T-cell (primary cell): ENCODE measurements around the gene METAP2. TPM values are rescaled to one million over a fixed set of nuclear protein-coding genes. Genes with fewer than 3 reads are reported as not detected.
A peak's percentile ranks its signal among the peaks of the same experiment; 100 is the strongest.

Experiments used
- ATAC-seq, 4 experiments: fragments of 200-7000 bp in 3 of 4; fragments of 150-1000 bp in 1 of 4; cut with Tn5 transposase; replicated peaks in 1 of 4; 1 replicate in 3 of 4; 2 replicates in 1 of 4; pipeline ENCODE4 v1.10.0; 2021; ENCODE audit warnings: moderate library complexity in 3 of 4, mild to moderate bottlenecking in 2 of 4, moderate number of reproducible peaks in 1 of 4
- CTCF ChIA-PET, 2 donors: fragments of 300-600 bp; sonication (Branson Sonifier 250); formaldehyde crosslinking; loops; one replicate each; lab custom pipeline; 2022; ENCODE audit warnings: antibody characterized with exemption in 2 of 2; lab: Charles Lee
- POLR2A ChIA-PET, 2 donors: fragments of 300-600 bp; sonication (Branson Sonifier 250); formaldehyde crosslinking; loops; one replicate each; lab custom pipeline; 2022; ENCODE audit warnings: antibody characterized with exemption in 2 of 2; lab: Charles Lee
- DNase-seq, 35 experiments: peaks; one replicate each; pipeline versions ENCODE4 v3.0.0 to v3.0.0-alpha.2; 2013 to 2023
- H3K27ac ChIP-seq: one replicate; pipeline ENCODE4 v1.5.1; 2013; ENCODE audit warnings: low read length
- H3K27me3 ChIP-seq, 2 experiments: replicated peaks in 1 of 2; 1 replicate in 1 of 2; 2 replicates in 1 of 2; pipeline versions ENCODE4 v1.6.1 to v1.7.0; 2013; ENCODE audit warnings: low read length in 1 of 2, mixed read lengths in 1 of 2; ENCODE audit not compliant: control insufficient read depth in 2 of 2, insufficient read depth in 2 of 2; ENCODE audit errors: extremely low read depth in 1 of 2
- H3K36me3 ChIP-seq, 2 donors: 1 replicate in 1 of 2; 2 replicates in 1 of 2; pipeline versions ENCODE4 v1.6.1 to v1.7.0; 2013; ENCODE audit warnings: low read length in 1 of 2; ENCODE audit not compliant: control insufficient read depth in 2 of 2, insufficient read depth in 1 of 2; ENCODE audit errors: extremely low read depth in 1 of 2
- H3K4me1 ChIP-seq, 2 experiments: 1 replicate in 1 of 2; 2 replicates in 1 of 2; pipeline versions ENCODE4 v1.6.1 to v1.7.0; 2013; ENCODE audit warnings: low read length in 2 of 2, mixed read lengths in 1 of 2; ENCODE audit not compliant: insufficient read depth in 2 of 2, control insufficient read depth in 1 of 2; ENCODE audit errors: extremely low read depth in 1 of 2
- H3K4me3 ChIP-seq, 2 donors: 1 replicate in 1 of 2; 2 replicates in 1 of 2; pipeline versions ENCODE4 v1.5.1 to v1.7.0; 2013; ENCODE audit warnings: mild to moderate bottlenecking in 2 of 2, low read length in 1 of 2, moderate library complexity in 1 of 2; ENCODE audit not compliant: control insufficient read depth in 1 of 2; ENCODE audit errors: extremely low read depth in 1 of 2
- H3K9me3 ChIP-seq: 2 replicates; pipeline ENCODE4 v1.7.0; 2013
- H3K27ac Mint-ChIP-seq, 2 donors: one replicate each; pipeline ENCODE4 v1.8.0; 2020 to 2021; ENCODE audit warnings: mild to moderate bottlenecking in 2 of 2, mixed read lengths in 2 of 2
- H3K27me3 Mint-ChIP-seq, 2 donors: one replicate each; pipeline ENCODE4 v1.8.0; 2021 to 2022; ENCODE audit warnings: mixed read lengths in 2 of 2
- H3K36me3 Mint-ChIP-seq: one replicate; pipeline ENCODE4 v1.8.0; 2021; ENCODE audit warnings: mixed read lengths
- H3K4me1 Mint-ChIP-seq, 3 donors: one replicate each; pipeline ENCODE4 v1.8.0; 2020 to 2022; ENCODE audit warnings: mixed read lengths in 3 of 3, mild to moderate bottlenecking in 1 of 3
- H3K4me3 Mint-ChIP-seq, 3 donors: one replicate each; pipeline ENCODE4 v1.8.0; 2020 to 2022; ENCODE audit warnings: mild to moderate bottlenecking in 3 of 3, mixed read lengths in 3 of 3, moderate library complexity in 3 of 3
- H3K9me3 Mint-ChIP-seq, 3 donors: one replicate each; pipeline ENCODE4 v1.8.0; 2020 to 2022; ENCODE audit warnings: mixed read lengths in 3 of 3
- WGBS: methylation state at CpG from one replicate; pipeline ENCODE4 v1.1.5; 2013; ENCODE audit warnings: missing lambda C conversion rate; ENCODE audit not compliant: insufficient coverage; 5-methylcytosine and 5-hydroxymethylcytosine counted together
- total RNA-seq, 35 experiments: library from RNA in 6 of 35; stranded (reverse) in 6 of 35; fragments of 120-200 nt in 1 of 35; gene quantifications; one replicate each; pipeline versions ENCODE4 v1.2.1 to v1.2.4 and lab custom pipeline; 2013 to 2026

METAP2 gene
- total RNA-seq, 5 donors from 2014 or later (not counting 1 experiment from before 2014, with no cell fraction given): 47.7 to 55.6 (median 51.4) TPM

DNA sequence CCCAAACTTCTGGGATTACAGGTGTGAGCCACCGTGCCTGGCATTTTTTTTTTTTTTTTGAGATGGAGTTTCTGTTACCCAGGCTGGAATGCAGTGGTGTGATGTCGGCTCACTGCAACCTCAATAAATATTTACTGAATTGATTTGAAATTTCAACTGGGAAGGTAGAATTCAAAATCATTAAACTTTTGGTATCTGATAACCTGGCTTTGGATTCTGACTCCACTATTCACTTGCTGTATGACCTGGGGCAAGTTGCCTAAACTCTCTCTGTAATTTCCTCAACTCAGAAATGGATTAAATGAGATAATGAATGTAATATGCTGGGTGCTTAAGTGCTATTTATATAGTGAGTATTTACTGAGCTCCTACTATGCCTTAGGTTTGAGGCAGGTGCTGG lies 8.7 kb upstream of the METAP2 start:
- H3K27me3 Mint-ChIP-seq: no peaks in the 10 kb centered on the region
- H3K9me3 Mint-ChIP-seq: no peaks in the 10 kb centered on the region
- WGBS: no CpG with 5 or more reads among the region's 2 CpGs
- Histone ChIP-seq H3K27ac (no peak overlapping the region), H3K27me3 (peaks cover 0 to 3% of the 10 kb centered on the region in 2 experiments), H3K9me3 (no peaks in the 10 kb centered on the region), H3K4me3 (no peak overlapping the region), H3K4me1 (no peaks in the 10 kb centered on the region), H3K36me3 (no peaks in the 10 kb centered on the region)
- DNase-seq (no peak), ATAC-seq (no peak)
- H3K4me3 Mint-ChIP-seq: no peak overlapping the region
- H3K4me1 Mint-ChIP-seq: no peaks in the 10 kb centered on the region
- H3K36me3 Mint-ChIP-seq: no peaks in the 10 kb centered on the region
- ChIA-PET CTCF (interaction anchor here in 1 of 2 donors (0.6 kb wide), 1 partner anchor 374 kb away, joined by 3 read pairs; no protein-coding TSS in a partner anchor), POLR2A (no interaction called here)
- H3K27ac Mint-ChIP-seq: no peak overlapping the region

DNA sequence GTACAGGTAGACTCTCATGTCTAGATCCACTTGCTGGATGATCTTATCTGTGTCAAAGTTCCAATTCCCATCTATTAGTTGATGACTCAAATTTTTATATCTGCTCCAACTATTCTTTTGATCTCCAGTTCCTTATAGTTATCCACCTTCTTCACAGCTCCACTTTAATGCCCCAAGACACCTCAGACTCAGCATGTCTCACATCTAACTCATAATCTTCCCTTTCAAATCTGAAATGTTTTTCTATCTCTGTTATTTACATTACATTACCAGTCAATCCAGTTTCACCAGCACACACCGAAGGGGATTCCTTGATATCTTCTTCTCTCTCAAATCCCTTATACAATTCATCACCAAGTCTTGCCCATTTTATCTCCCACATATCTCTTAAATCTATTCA lies 3.7 kb upstream of the METAP2 start:
- Histone ChIP-seq H3K4me3 (no peak overlapping the region), H3K4me1 (peaks cover 11 to 21% of the 10 kb centered on the region in 2 experiments), H3K27ac (no peak overlapping the region), H3K27me3 (no peaks in the 10 kb centered on the region), H3K36me3 (no peaks in the 10 kb centered on the region), H3K9me3 (no peaks in the 10 kb centered on the region)
- H3K9me3 Mint-ChIP-seq: no peaks in the 10 kb centered on the region
- peaks cover 20 to 32% (median 21%) of the 10 kb centered on the region in 3 donors for H3K4me1 Mint-ChIP-seq
- H3K27ac Mint-ChIP-seq: no peak overlapping the region
- DNase-seq: no peak
- CTCF ChIA-PET: no interaction called here
- no peaks in the 10 kb centered on the region for H3K36me3 Mint-ChIP-seq
- ATAC-seq: no peak
- POLR2A ChIA-PET: no interaction called here
- no peaks in the 10 kb centered on the region for H3K27me3 Mint-ChIP-seq
- whole genome bisulfite sequencing: 93% methylated on average over 1 of the region's 1 CpG
- no peak overlapping the region for H3K4me3 Mint-ChIP-seq

DNA sequence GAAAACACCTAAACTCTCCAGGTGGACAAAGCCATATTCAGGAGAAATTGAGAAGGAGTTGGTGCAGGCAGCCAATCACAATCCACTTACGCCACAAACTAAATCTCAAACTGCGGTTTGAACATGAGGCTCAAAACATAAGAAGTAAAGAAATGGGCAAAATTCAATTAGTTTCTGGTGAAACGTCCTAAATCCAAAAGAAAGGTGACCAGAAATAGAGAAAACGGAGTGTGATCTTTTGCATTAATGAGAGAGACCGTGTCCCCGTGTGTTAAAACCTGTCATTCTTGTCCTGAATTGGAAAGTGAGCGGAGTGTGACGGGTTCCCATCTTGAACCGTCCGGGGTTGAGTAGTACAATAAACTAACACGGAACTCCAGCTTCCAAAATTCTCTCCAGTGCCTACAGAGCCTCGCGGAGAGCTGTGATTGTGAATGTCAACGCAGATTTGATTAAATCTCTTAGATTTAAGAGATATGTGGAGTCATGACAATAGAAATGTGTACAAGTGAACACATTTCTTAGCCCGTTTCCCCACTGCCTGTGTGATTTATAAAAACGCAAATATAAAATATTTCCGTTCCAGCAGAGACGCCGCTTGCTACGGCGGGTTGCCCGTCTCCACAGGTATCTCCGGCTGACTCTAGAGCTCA lies 595 bp upstream of the METAP2 start:
- ATAC-seq: peak; percentile 53 to 61 (median 56)
- peaks cover 3 to 20% of the 10 kb centered on the region in 2 donors for H3K36me3 ChIP-seq
- peak overlapping the region; percentile 67 to 81 for H3K4me3 ChIP-seq
- whole genome bisulfite sequencing: 0% methylated on average over 11 of the region's 23 CpGs
- peaks cover 12 to 23% of the 10 kb centered on the region in 2 experiments for H3K4me1 ChIP-seq
- H3K27ac ChIP-seq: peak overlapping the region; percentile 67
- peaks cover 18% of the 10 kb centered on the region for H3K36me3 Mint-ChIP-seq
- no peaks in the 10 kb centered on the region for H3K27me3 ChIP-seq
- ChIA-PET POLR2A (interaction anchor here (0.5 to 0.8 kb wide), 5 partner anchors 20 to 469 kb away, joined by 3 to 6 read pairs (median 3); no protein-coding TSS in a partner anchor), CTCF (interaction anchor here (0.6 to 2.1 kb wide), 13 partner anchors 12 to 1379 kb away, joined by 3 to 9 read pairs (median 4); partner anchors contain the start of genes NR2C1 (in 2 of the 2), CCDC38 (in 1 of the 2), FGD6 (in 1 of the 2) and VEZT (in 1 of the 2))
- no peaks in the 10 kb centered on the region for H3K9me3 Mint-ChIP-seq
- DNase-seq: peak in 28 of 35 experiments; percentile 1 to 65 (median 24)
- peaks cover 47 to 55% (median 48%) of the 10 kb centered on the region in 3 donors for H3K4me1 Mint-ChIP-seq
- no peaks in the 10 kb centered on the region for H3K27me3 Mint-ChIP-seq
- H3K27ac Mint-ChIP-seq: peak overlapping the region; percentile 99 to 100
- peak overlapping the region; percentile 96 to 100 (median 100) for H3K4me3 Mint-ChIP-seq
- no peaks in the 10 kb centered on the region for H3K9me3 ChIP-seq

DNA sequence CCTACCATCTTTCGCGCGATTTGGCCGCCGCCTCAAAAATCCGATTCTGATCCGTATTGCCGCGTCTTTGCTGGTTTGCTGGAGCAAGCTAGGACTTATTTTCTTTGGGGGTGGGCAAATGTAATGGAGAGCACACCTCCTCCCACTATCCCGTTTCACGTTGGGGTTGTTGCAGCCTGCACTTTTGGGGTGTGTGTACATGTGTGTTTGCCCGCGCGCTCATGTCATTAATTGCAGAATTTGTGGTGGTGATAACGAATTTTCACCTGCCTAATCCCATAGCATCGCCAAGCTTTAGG lies 657 bp downstream of the METAP2 start:
- WGBS: no CpG with 5 or more reads among the region's 16 CpGs
- Histone ChIP-seq H3K4me3 (peak overlapping the region; percentile 67 to 81), H3K27ac (peak overlapping the region; percentile 67), H3K36me3 (peaks cover 3 to 31% of the 10 kb centered on the region in 2 donors), H3K4me1 (peaks cover 15 to 26% of the 10 kb centered on the region in 2 experiments), H3K27me3 (no peaks in the 10 kb centered on the region), H3K9me3 (no peaks in the 10 kb centered on the region)
- ChIA-PET CTCF (interaction anchor here (0.6 to 2.1 kb wide), 4 partner anchors 257 to 573 kb away, joined by 3 to 9 read pairs (median 6); partner anchors contain the start of genes FGD6 (in 1 of the 2), NR2C1 (in 1 of the 2) and VEZT (in 1 of the 2)), POLR2A (interaction anchor here in 1 of 2 donors (0.7 to 1.0 kb wide), 2 partner anchors 14 to 19 kb away, joined by 3 read pairs; no protein-coding TSS in a partner anchor)
- ATAC-seq (no peak), DNase-seq (peak in 2 of 35 experiments; percentile 4)
- H3K4me3 Mint-ChIP-seq: peak overlapping the region; percentile 96 to 100 (median 100)
- H3K27me3 Mint-ChIP-seq: no peaks in the 10 kb centered on the region
- peak overlapping the region; percentile 99 to 100 for H3K27ac Mint-ChIP-seq
- no peaks in the 10 kb centered on the region for H3K9me3 Mint-ChIP-seq
- H3K36me3 Mint-ChIP-seq: peaks cover 22% of the 10 kb centered on the region
- H3K4me1 Mint-ChIP-seq: peaks cover 58 to 67% (median 60%) of the 10 kb centered on the region in 3 donors

DNA sequence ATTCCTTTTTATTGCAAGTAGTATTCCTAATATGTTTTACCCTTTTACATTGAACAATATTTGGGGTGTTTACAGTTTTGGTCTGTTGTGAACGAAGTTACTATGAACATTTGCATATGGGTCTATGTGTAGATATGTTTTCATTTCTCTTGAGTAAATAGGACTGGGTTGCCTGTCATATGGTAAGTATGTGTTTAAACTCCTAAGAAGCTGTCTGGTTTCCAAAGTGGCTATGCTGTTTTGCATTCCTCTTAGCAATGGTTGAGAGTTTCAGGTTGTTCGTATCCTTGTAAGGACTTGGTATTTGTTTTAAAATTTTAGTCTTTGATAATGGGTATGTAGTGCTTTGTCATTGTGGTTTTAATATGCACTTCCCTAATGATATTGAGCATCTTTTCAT lies 6.3 kb downstream of the METAP2 start:
- Mint-ChIP-seq H3K4me1 (peaks cover 63 to 74% (median 73%) of the 10 kb centered on the region in 3 donors), H3K27me3 (no peaks in the 10 kb centered on the region), H3K4me3 (peak overlapping the region in 1 of 3 donors; percentile 48), H3K36me3 (peaks cover 31% of the 10 kb centered on the region), H3K27ac (peak overlapping the region; percentile 82 to 84), H3K9me3 (no peaks in the 10 kb centered on the region)
- Histone ChIP-seq H3K27ac (no peak overlapping the region), H3K9me3 (no peaks in the 10 kb centered on the region), H3K36me3 (peaks cover 3 to 46% of the 10 kb centered on the region in 2 donors), H3K4me1 (peaks cover 12 to 20% of the 10 kb centered on the region in 2 experiments), H3K4me3 (no peak overlapping the region), H3K27me3 (no peaks in the 10 kb centered on the region)
- DNase-seq: no peak
- CTCF ChIA-PET: interaction anchor here in 1 of 2 donors (0.6 kb wide), 1 partner anchor 48 kb away, joined by 6 read pairs; no protein-coding TSS in a partner anchor
- WGBS: 83% methylated on average over 2 of the region's 2 CpGs
- ATAC-seq: no peak
- POLR2A ChIA-PET: no interaction called here

DNA sequence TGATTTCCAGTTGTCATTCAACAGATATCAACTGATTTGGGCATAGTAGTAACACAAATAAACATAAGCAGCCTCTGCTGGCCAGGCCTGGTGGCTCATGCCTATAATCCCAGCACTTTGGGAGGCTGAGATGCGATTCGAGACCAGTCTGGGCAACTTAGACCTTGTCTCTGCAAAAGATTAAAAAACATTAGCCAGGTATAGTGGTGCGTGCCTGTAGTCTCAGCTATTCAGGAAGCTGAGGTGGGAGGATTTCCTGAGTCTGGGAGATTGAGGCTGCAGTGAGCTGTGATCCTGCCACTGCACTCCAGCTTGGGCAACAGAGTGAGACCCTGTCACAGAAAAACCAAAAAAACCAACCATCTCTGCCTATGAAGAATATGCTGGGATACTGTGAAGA lies 7.1 kb downstream of the METAP2 start:
- peak; percentile 19 to 51 (median 40) for ATAC-seq
- H3K4me1 Mint-ChIP-seq: peaks cover 56 to 65% (median 64%) of the 10 kb centered on the region in 3 donors
- ChIA-PET POLR2A (interaction anchor here in 1 of 2 donors (0.6 kb wide), 1 partner anchor 71 kb away, joined by 10 read pairs; no protein-coding TSS in a partner anchor), CTCF (interaction anchor here (0.5 to 0.6 kb wide), 2 partner anchors 42 to 49 kb away, joined by 4 to 6 read pairs; no protein-coding TSS in a partner anchor)
- WGBS: no CpG with 5 or more reads among the region's 3 CpGs
- H3K27ac ChIP-seq: no peak overlapping the region
- peaks cover 29% of the 10 kb centered on the region for H3K36me3 Mint-ChIP-seq
- H3K4me3 ChIP-seq: no peak overlapping the region
- H3K4me3 Mint-ChIP-seq: peak overlapping the region in 1 of 3 donors; percentile 48
- no peaks in the 10 kb centered on the region for H3K27me3 Mint-ChIP-seq
- no peak for DNase-seq
- no peaks in the 10 kb centered on the region for H3K9me3 Mint-ChIP-seq
- H3K27me3 ChIP-seq: no peaks in the 10 kb centered on the region
- H3K27ac Mint-ChIP-seq: peak overlapping the region; percentile 82 to 84
- H3K4me1 ChIP-seq: peaks cover 8 to 17% of the 10 kb centered on the region in 2 experiments
- peaks cover 1 to 48% of the 10 kb centered on the region in 2 donors for H3K36me3 ChIP-seq
- no peaks in the 10 kb centered on the region for H3K9me3 ChIP-seq
